ENCODE data around the gene WDSUB1.

DNA sequence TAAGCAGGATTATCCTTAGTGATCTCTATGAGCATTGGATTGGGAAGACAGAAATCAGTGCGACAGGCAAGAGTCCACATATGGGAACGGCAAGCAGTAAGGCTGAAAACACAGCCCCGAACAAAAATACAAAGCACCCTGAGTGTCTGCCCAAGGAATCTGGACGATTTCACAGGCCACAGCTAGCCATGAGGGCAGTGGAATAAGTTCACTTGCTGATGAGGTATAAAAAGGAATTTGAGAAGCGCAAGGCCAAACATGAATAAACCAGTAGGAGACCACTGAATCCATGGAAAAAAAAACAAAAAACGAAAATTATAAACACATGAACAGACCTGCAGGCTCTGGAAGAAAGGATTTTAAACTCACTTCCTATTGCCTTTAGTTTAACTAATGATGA, 24.3 kb downstream of the WDSUB1 start:
- TF ChIP-seq REST (IDR thresholded peaks at IDR 0.05; ENCODE audit: insufficient read depth in 1 of 2, low read depth in 2 of 2, low read length in 1 of 2) (no peak), POLR2AphosphoS5 (IDR thresholded peaks at IDR 0.05; ENCODE audit: low read depth, low read length) (no peak), SIN3A (IDR thresholded peaks at IDR 0.05; ENCODE audit: borderline replicate concordance, insufficient read depth, low read depth, low read length) (no peak), TCF7L2 (IDR thresholded peaks at IDR 0.05; ENCODE audit: low read depth, low read length) (no peak)
- TF ChIP-seq, protein P1, sequence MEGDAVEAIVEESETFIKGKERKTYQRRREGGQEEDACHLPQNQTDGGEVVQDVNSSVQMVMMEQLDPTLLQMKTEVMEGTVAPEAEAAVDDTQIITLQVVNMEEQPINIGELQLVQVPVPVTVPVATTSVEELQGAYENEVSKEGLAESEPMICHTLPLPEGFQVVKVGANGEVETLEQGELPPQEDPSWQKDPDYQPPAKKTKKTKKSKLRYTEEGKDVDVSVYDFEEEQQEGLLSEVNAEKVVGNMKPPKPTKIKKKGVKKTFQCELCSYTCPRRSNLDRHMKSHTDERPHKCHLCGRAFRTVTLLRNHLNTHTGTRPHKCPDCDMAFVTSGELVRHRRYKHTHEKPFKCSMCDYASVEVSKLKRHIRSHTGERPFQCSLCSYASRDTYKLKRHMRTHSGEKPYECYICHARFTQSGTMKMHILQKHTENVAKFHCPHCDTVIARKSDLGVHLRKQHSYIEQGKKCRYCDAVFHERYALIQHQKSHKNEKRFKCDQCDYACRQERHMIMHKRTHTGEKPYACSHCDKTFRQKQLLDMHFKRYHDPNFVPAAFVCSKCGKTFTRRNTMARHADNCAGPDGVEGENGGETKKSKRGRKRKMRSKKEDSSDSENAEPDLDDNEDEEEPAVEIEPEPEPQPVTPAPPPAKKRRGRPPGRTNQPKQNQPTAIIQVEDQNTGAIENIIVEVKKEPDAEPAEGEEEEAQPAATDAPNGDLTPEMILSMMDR (IDR thresholded peaks at IDR 0.05): no peak
